ENCODE measurements around the gene TRMO. TPM values are rescaled to one million over a fixed set of nuclear protein-coding genes. Genes with fewer than 3 reads are reported as not detected.

Gene TRMO
- total and polyA plus RNA-seq, 2 of the 13 experiments (the other 11 are each of a cell fraction or from before 2014, with no cell fraction given) = 8.7 to 18.6 TPM

DNA sequence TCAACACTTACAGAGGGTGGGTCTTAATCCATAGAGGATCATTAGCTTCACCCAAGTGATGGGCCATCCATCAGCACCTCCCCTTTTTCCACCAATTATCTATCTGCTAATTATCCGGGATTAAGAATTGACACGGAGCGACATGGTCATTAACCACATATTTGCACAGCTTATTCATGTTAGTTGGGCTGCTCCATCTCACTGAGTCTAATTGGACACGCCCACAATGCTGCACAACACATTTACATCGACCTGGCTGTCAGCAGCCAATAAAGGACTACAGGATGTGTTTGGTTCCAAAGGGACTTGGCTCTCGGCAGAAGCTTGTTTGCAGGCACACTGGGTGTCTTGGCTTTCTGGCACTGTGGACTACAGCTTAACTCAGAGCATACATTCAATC lies 47.7 kb downstream of the TRMO start:
- no peak overlapping the region for H3K9ac ChIP-seq (ENCODE audit: insufficient read depth, low read depth, low read length)
- no peak overlapping the region for H3K4me2 ChIP-seq (ENCODE audit: low read depth, low read length)
- H3K36me3 ChIP-seq (replicated peaks in 1 of 2; ENCODE audit: control insufficient read depth in 1 of 2, insufficient read depth in 2 of 2, low read length in 2 of 2) = no peaks in the 10 kb centered on the region
- H4K20me1 ChIP-seq (ENCODE audit: insufficient read depth, low read length) = no peaks in the 10 kb centered on the region
- no peaks in the 10 kb centered on the region for H3K9me3 ChIP-seq (ENCODE audit: low read length)
- H3K4me3 ChIP-seq (replicated peaks in 1 of 3; ENCODE audit: insufficient read depth in 1 of 3, low read depth in 2 of 3, low read length in 3 of 3) = no peak overlapping the region
- no peak for TF ChIP-seq SMARCE1 (IDR thresholded peaks at IDR 0.05; ENCODE audit: borderline replicate concordance)
- TF ChIP-seq NONO (IDR thresholded peaks at IDR 0.05) = no peak
- TF ChIP-seq NONO (CRISPR knock-in tag; conservative IDR thresholded peaks at IDR 0.05) = no peak
- TF ChIP-seq, protein P1, sequence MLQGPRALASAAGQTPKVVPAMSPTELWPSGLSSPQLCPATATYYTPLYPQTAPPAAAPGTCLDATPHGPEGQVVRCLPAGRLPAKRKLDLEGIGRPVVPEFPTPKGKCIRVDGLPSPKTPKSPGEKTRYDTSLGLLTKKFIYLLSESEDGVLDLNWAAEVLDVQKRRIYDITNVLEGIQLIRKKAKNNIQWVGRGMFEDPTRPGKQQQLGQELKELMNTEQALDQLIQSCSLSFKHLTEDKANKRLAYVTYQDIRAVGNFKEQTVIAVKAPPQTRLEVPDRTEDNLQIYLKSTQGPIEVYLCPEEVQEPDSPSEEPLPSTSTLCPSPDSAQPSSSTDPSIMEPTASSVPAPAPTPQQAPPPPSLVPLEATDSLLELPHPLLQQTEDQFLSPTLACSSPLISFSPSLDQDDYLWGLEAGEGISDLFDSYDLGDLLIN (CRISPR knock-in tag; IDR thresholded peaks at IDR 0.05; ENCODE audit: borderline replicate concordance) = no peak
- TF ChIP-seq RBFOX2 (IDR thresholded peaks at IDR 0.05; ENCODE audit: low read depth, low read length) = no peak
- TF ChIP-seq SRSF4 (IDR thresholded peaks at IDR 0.05; ENCODE audit: low read depth, low read length, poor library complexity, severe bottlenecking) = no peak
- TF ChIP-seq, protein P2, sequence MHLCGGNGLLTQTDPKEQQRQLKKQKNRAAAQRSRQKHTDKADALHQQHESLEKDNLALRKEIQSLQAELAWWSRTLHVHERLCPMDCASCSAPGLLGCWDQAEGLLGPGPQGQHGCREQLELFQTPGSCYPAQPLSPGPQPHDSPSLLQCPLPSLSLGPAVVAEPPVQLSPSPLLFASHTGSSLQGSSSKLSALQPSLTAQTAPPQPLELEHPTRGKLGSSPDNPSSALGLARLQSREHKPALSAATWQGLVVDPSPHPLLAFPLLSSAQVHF (CRISPR knock-in tag; IDR thresholded peaks at IDR 0.05) = no peak
- no peak for TF ChIP-seq ZNF12 (CRISPR knock-in tag; IDR thresholded peaks at IDR 0.05)
- no peak for TF ChIP-seq ZNF101 (CRISPR knock-in tag; IDR thresholded peaks at IDR 0.05; ENCODE audit: borderline replicate concordance, low read depth)
- POLR2A ChIA-PET = no interaction called here
- WGBS (ENCODE audit: low lambda C conversion rate) = under 1% methylated on average over 6 of the region's 6 CpGs
- in situ Hi-C loops (cut with HindIII; ENCODE audit: extremely low pct_ligation_motif_present, low pct_unique_long_range_greater_than_20kb) (no loop called here), intact Hi-C loops (cut with micrococcal nuclease; ENCODE audit: unreplicated experiment) (no loop called here)
- peaks cover 15% of the 10 kb centered on the region for H3K4me1 ChIP-seq (ENCODE audit: insufficient read depth, low read length)
- no TSS peak for BruUV-seq (replicated peaks)
- DNase-seq (ENCODE audit: low spot score) = no peak
- FAIRE-seq = no peak
- no peaks in the 10 kb centered on the region for H3K79me2 ChIP-seq (ENCODE audit: insufficient read depth, low read length)
- CTCF ChIA-PET (ENCODE audit: low intra/inter-chr PET ratio, low total read pairs) = no interaction called here
- ATAC-seq = no peak
- 0 out of 5 replicates have a peak, but pooled peaks cover 0 to 4% of the 10 kb centered on the region in 2 experiments for H3K27me3 ChIP-seq (ENCODE audit: control insufficient read depth in 1 of 2, insufficient read depth in 2 of 2, low read length in 2 of 2)
- no peak overlapping the region for H3K27ac ChIP-seq (ENCODE audit: extremely low read length, insufficient read depth, low read length)
- no peak overlapping the region for H2AFZ ChIP-seq (ENCODE audit: low read length)
